SK-N-SH treated with all-trans-retinoic acid at 6 μM for 48 hours (cell line): ENCODE data around the gene B4GALT2.

Source experiments
- ATAC-seq: fragments of 200-7000 bp; cut with Tn5 transposase; 3 replicates; pipeline ENCODE4 v1.9.1; 2020; ENCODE audit warnings: mild to moderate bottlenecking, moderate library complexity
- ARNTL ChIP-seq: fragments of 450-650 bp; formaldehyde crosslinking; IDR thresholded peaks from 2 replicates; pipeline ENCODE4 v1.5.0; 2020; ENCODE audit warnings: low read depth, mild to moderate bottlenecking, moderate library complexity, borderline replicate concordance
- BACH2 ChIP-seq: fragments of 250-450 bp; sonication (Bioruptor Pico); IDR thresholded peaks from 2 replicates; pipeline ENCODE4 v1.9.0; 2021; ENCODE audit warnings: mild to moderate bottlenecking, borderline replicate concordance
- CSDC2 ChIP-seq: fragments of 250-450 bp; sonication (Bioruptor Pico); IDR thresholded peaks from 2 replicates; pipeline ENCODE4 v1.5.0; 2020; ENCODE audit warnings: mild to moderate bottlenecking, moderate library complexity
- ESRRG ChIP-seq: fragments of 250-450 bp; sonication (Bioruptor Pico); IDR thresholded peaks from 2 replicates; pipeline ENCODE4 v1.6.1; 2021; ENCODE audit warnings: mild to moderate bottlenecking
- GLIS3 ChIP-seq: fragments of 250-450 bp; sonication (Bioruptor Pico); IDR thresholded peaks from 2 replicates; pipeline ENCODE4 v1.5.0; 2020; ENCODE audit warnings: mild to moderate bottlenecking, moderate library complexity
- ISL1 ChIP-seq: fragments of 250-450 bp; sonication (Bioruptor Pico); IDR thresholded peaks from 2 replicates; pipeline ENCODE4 v2.1.2; 2022; ENCODE audit warnings: mild to moderate bottlenecking, moderate library complexity
- OSR1 ChIP-seq: fragments of 250-450 bp; sonication (Bioruptor Pico); IDR thresholded peaks from 2 replicates; pipeline ENCODE4 v1.8.0; 2022; ENCODE audit warnings: moderate library complexity, mild to moderate bottlenecking, inconsistent platforms
- PPARA ChIP-seq: fragments of 250-450 bp; sonication (Bioruptor Pico); IDR thresholded peaks from 2 replicates; pipeline ENCODE4 v1.5.0; 2020; ENCODE audit warnings: mild to moderate bottlenecking, borderline replicate concordance
- RARB ChIP-seq: fragments of 250-450 bp; sonication (Bioruptor Pico); IDR thresholded peaks from 2 replicates; pipeline ENCODE4 v1.8.0; 2021; ENCODE audit warnings: mild to moderate bottlenecking, moderate library complexity
- TCF4 ChIP-seq: fragments of 250-450 bp; sonication (Bioruptor Pico); IDR thresholded peaks from 2 replicates; pipeline ENCODE4 v1.8.0; 2021; ENCODE audit warnings: mild to moderate bottlenecking, moderate library complexity, borderline replicate concordance
- ZC3H10 ChIP-seq: fragments of 250-450 bp; sonication (Bioruptor Pico); IDR thresholded peaks from 2 replicates; pipeline ENCODE4 v1.5.1; 2021; ENCODE audit warnings: mild to moderate bottlenecking, moderate library complexity
- ZFP3 ChIP-seq: fragments of 250-450 bp; sonication (Bioruptor Pico); IDR thresholded peaks from 2 replicates; pipeline ENCODE4 v1.5.0; 2020; ENCODE audit warnings: mild to moderate bottlenecking, moderate library complexity
- ZFP30 ChIP-seq: fragments of 450-650 bp; formaldehyde crosslinking; IDR thresholded peaks from 2 replicates; pipeline ENCODE4 v1.5.0; 2022; ENCODE audit warnings: mild to moderate bottlenecking, moderate library complexity
- ZNF565 ChIP-seq: fragments of 450-650 bp; formaldehyde crosslinking; conservative IDR thresholded peaks from 2 replicates; pipeline ENCODE4 v1.5.0; 2020; ENCODE audit warnings: low read depth, mild to moderate bottlenecking, moderate library complexity
- ZNF70 ChIP-seq: fragments of 450-650 bp; formaldehyde crosslinking; IDR thresholded peaks from 2 replicates; pipeline ENCODE4 v1.5.0; 2020; ENCODE audit warnings: mild to moderate bottlenecking, moderate library complexity
- ZNF8 ChIP-seq: fragments of 450-650 bp; formaldehyde crosslinking; IDR thresholded peaks from 2 replicates; pipeline ENCODE4 v1.5.0; 2020; ENCODE audit warnings: mild to moderate bottlenecking, moderate library complexity
- TF ChIP-seq, protein P1 (sequence below): fragments of 250-450 bp; sonication (Bioruptor Pico); IDR thresholded peaks from 2 replicates; pipeline ENCODE4 v1.5.1; 2020; ENCODE audit warnings: low read depth, mild to moderate bottlenecking, moderate library complexity
- TF ChIP-seq, protein P2 (sequence below): fragments of 250-450 bp; sonication (Bioruptor Pico); IDR thresholded peaks from 2 replicates; pipeline ENCODE4 v1.8.0; 2020; ENCODE audit warnings: mild to moderate bottlenecking, moderate library complexity, borderline replicate concordance
- TF ChIP-seq, protein P3 (sequence below): fragments of 250-450 bp; sonication (Bioruptor Pico); IDR thresholded peaks from 2 replicates; pipeline ENCODE4 v1.5.1; 2021; ENCODE audit warnings: mild to moderate bottlenecking, moderate library complexity
- TF ChIP-seq, protein P4 (sequence below): fragments of 250-450 bp; sonication (Bioruptor Pico); IDR thresholded peaks from 2 replicates; pipeline ENCODE4 v1.8.0; 2021; ENCODE audit warnings: low read depth, mild to moderate bottlenecking, moderate library complexity, borderline replicate concordance

Gene B4GALT2

DNA sequence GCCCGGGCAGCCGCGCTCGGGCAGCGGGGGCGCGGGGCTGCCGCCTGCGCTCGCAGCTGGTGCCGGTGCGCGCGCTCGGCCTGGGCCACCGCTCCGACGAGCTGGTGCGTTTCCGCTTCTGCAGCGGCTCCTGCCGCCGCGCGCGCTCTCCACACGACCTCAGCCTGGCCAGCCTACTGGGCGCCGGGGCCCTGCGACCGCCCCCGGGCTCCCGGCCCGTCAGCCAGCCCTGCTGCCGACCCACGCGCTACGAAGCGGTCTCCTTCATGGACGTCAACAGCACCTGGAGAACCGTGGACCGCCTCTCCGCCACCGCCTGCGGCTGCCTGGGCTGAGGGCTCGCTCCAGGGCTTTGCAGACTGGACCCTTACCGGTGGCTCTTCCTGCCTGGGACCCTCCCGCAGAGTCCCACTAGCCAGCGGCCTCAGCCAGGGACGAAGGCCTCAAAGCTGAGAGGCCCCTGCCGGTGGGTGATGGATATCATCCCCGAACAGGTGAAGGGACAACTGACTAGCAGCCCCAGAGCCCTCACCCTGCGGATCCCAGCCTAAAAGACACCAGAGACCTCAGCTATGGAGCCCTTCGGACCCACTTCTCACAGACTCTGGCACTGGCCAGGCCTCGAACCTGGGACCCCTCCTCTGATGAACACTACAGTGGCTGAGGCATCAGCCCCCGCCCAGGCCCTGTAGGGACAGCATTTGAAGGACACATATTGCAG lies 42.4 kb upstream of the B4GALT2 start:
- ATAC-seq, result peak; percentile 27
- TF ChIP-seq, protein P1, sequence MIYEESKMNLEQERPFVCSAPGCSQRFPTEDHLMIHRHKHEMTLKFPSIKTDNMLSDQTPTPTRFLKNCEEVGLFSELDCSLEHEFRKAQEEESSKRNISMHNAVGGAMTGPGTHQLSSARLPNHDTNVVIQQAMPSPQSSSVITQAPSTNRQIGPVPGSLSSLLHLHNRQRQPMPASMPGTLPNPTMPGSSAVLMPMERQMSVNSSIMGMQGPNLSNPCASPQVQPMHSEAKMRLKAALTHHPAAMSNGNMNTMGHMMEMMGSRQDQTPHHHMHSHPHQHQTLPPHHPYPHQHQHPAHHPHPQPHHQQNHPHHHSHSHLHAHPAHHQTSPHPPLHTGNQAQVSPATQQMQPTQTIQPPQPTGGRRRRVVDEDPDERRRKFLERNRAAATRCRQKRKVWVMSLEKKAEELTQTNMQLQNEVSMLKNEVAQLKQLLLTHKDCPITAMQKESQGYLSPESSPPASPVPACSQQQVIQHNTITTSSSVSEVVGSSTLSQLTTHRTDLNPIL (CRISPR knock-in tag), result no peak
- no peak for TF ChIP-seq ZNF70 (CRISPR knock-in tag)
- no peak for TF ChIP-seq ZNF8
- no peak for TF ChIP-seq PPARA (CRISPR knock-in tag)
- TF ChIP-seq, protein P2, sequence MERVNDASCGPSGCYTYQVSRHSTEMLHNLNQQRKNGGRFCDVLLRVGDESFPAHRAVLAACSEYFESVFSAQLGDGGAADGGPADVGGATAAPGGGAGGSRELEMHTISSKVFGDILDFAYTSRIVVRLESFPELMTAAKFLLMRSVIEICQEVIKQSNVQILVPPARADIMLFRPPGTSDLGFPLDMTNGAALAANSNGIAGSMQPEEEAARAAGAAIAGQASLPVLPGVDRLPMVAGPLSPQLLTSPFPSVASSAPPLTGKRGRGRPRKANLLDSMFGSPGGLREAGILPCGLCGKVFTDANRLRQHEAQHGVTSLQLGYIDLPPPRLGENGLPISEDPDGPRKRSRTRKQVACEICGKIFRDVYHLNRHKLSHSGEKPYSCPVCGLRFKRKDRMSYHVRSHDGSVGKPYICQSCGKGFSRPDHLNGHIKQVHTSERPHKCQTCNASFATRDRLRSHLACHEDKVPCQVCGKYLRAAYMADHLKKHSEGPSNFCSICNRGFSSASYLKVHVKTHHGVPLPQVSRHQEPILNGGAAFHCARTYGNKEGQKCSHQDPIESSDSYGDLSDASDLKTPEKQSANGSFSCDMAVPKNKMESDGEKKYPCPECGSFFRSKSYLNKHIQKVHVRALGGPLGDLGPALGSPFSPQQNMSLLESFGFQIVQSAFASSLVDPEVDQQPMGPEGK (CRISPR knock-in tag), result no peak
- TF ChIP-seq ZFP3 (CRISPR knock-in tag), result no peak
- no peak for TF ChIP-seq ZNF565 (CRISPR knock-in tag)
- TF ChIP-seq RARB (CRISPR knock-in tag), result no peak
- TF ChIP-seq GLIS3 (CRISPR knock-in tag), result no peak
- no peak for TF ChIP-seq ARNTL (CRISPR knock-in tag)
- TF ChIP-seq ISL1, result no peak
- no peak for TF ChIP-seq ZFP30

DNA sequence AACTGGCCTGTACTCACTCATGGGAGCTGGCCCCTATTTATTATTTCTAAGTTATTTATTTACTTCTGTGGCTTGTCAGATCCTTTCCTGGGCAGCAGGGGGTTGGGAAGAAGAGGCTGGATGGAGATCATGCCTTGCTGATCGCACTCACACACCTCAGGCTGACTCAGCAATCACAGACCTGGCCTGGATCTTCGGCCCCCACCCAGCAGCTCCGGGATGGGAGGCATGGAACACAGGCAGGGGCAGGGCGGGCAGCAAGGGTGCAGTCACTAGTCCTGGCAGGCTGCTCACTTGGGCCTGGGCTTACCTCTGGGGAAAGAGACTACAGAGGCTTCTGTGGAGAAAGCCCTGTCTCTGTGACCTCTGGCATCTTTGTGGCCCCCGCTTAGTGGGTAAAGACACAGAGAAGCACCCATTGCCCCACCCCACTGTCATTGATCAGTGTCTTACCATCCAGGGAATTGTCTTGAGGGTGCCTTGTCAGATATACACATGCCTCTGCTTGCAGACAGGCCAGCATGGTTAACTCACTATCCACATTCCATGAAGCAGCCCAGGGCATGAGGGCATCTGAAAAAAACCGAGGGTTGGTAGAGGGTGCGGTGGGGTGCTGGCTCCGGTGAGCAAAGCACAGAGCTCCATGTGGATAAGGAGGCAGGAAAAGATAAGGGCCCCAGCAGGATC lies 41.7 kb upstream of the B4GALT2 start:
- TF ChIP-seq ARNTL (CRISPR knock-in tag) (no peak), TCF4 (no peak)
- ATAC-seq, result no peak

DNA sequence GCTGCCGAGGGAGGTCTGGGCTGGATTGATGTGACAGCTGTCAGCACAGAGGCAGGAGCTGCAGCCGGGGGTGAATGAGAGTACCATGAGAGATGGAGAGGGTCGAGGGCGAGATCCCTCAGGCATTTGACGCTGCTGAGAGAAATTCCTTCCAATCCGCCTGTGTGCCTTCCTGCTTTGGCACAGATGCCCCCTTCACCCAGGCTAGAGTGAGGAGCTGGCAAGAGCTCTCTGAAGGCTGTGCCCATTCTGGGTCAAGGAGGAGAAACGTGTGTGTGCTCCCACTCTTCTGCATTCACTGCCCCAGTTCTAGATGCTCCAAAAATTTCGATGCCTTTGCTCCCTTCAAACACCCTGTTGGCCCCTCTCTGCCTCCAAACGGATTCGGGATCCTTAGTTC lies 40.6 kb upstream of the B4GALT2 start:
- no peak for ATAC-seq
- TF ChIP-seq, protein P3, sequence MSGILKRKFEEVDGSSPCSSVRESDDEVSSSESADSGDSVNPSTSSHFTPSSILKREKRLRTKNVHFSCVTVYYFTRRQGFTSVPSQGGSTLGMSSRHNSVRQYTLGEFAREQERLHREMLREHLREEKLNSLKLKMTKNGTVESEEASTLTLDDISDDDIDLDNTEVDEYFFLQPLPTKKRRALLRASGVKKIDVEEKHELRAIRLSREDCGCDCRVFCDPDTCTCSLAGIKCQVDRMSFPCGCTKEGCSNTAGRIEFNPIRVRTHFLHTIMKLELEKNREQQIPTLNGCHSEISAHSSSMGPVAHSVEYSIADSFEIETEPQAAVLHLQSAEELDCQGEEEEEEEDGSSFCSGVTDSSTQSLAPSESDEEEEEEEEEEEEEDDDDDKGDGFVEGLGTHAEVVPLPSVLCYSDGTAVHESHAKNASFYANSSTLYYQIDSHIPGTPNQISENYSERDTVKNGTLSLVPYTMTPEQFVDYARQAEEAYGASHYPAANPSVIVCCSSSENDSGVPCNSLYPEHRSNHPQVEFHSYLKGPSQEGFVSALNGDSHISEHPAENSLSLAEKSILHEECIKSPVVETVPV (CRISPR knock-in tag), result no peak

DNA sequence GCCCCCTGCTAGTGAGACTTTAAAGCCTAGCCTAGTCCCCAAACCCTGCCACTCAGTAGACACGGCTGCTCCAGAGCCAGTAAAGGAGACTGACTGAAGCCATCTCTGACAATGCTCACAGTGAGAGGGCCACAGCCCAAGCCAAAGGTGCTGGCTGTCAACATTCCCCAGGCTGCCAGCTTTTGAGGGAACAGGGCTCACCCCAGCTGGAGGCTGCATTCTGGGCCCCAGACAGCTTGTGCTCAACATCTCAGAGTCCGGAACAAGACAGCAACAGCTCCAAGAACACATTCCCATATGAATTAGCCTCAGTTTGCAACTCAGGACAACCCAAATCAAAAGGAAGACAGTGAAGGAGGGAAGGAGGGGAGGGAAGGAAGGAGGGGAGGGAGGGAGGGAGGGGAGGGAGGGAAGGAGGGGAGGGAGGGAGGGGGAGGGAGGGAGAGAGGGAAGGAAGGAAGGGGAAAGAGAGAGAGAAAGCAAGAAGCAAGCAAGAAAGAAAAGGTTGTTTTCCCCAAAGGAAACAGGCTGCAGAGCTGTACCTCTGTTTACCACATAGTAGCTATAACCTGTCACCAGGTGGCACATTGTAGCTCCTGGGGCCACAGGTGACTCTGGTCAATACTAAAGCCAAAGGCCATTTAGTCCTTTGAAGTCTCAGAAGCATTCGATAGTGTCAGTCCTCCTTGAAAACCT lies 40.0 kb upstream of the B4GALT2 start:
- TF ChIP-seq ZFP3 (CRISPR knock-in tag), result no peak
- TF ChIP-seq ZNF8, result no peak
- TF ChIP-seq, protein P3 (CRISPR knock-in tag), result no peak
- no peak for ATAC-seq

DNA sequence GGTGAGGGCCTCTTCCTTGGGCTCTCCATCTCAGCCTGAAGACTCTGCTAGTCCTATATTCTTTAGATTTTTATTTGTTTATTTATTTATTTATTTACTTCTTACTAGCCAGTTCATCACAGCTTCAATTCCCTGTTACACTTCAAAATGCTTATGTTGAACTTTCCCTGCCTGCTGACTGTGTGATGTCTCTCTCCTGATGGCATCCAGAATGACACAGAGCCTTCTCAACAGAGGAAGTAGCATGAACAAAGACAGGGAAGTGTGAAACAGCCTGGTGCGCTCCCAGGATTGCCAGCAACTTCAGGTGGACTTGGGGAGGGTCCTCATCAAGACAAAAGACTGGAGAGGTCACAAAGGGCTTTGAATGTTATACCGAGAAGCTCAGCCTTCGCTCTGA lies 36.6 kb upstream of the B4GALT2 start:
- no peak for ATAC-seq
- TF ChIP-seq CSDC2 (CRISPR knock-in tag) (no peak), ZNF565 (CRISPR knock-in tag) (no peak), BACH2 (CRISPR knock-in tag) (no peak), ZFP3 (CRISPR knock-in tag) (no peak), ZC3H10 (CRISPR knock-in tag) (no peak), PPARA (CRISPR knock-in tag) (no peak), ZNF70 (CRISPR knock-in tag) (no peak), OSR1 (CRISPR knock-in tag) (no peak), TCF4 (no peak), RARB (CRISPR knock-in tag) (no peak), ISL1 (no peak), ARNTL (CRISPR knock-in tag) (no peak), GLIS3 (CRISPR knock-in tag) (no peak), ESRRG (CRISPR knock-in tag) (no peak)
- TF ChIP-seq, protein P2 (CRISPR knock-in tag), result no peak
- TF ChIP-seq, protein P4, sequence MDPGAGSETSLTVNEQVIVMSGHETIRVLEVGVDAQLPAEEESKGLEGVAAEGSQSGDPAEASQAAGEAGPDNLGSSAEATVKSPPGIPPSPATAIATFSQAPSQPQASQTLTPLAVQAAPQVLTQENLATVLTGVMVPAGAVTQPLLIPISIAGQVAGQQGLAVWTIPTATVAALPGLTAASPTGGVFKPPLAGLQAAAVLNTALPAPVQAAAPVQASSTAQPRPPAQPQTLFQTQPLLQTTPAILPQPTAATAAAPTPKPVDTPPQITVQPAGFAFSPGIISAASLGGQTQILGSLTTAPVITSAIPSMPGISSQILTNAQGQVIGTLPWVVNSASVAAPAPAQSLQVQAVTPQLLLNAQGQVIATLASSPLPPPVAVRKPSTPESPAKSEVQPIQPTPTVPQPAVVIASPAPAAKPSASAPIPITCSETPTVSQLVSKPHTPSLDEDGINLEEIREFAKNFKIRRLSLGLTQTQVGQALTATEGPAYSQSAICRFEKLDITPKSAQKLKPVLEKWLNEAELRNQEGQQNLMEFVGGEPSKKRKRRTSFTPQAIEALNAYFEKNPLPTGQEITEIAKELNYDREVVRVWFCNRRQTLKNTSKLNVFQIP (CRISPR knock-in tag), result no peak
- TF ChIP-seq, protein P3 (CRISPR knock-in tag), result no peak
